Hematopoietic multipotent progenitor cell treated with erythropoietin and hydrocortisone succinate and interleukin-3 and kit ligand, for 4 days (in vitro differentiated cells): ENCODE results near the gene KLHL12.

Experiments
- DNase-seq: peaks from one replicate; pipeline ENCODE4 v3.0.0-alpha.2; 2015

The KLHL12 gene

DNA sequence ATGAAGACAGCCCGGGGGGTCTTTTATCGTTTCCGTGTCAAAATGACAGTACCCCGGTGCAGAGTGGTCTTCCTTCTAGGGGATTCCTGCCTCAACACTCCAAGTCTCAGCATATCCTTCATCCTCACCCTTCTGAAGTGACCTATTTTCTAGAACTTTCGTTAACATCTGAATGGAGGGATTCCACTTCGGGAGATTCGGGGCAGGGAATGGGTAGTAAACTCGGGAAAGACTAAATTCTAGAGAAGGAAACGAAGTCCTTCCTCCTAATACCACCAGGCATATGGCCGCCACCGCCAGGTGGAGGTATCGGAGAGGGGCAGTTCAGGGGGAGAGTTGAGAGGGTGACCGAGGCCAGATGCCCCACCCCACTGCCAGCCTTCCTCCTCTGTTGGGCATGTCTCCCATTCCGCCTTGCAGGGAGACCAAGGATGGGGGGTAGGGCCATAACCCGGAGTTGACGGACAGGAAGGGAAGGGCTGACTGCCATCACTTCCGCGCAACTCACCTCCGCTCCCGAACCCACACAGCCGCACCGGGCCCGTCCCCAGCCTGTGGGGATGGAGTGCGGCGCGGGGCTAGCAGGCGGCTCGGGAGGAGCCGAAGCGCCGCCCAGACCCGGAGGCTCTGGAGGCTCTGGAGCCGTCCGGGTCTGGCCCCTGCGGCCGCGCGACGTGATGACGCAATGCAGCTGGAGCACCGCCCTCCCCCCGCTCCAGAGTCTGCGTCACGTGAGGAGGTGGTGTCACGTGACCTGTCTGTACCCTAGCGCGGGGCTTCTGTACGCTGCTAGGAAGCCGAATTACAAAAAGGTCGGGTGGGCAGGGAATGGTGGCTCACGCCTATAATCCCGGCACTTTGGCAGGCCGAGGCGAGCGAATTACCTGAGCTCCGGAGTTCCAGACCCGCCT lies at the start of gene KLHL12:
KLHL12 (minus strand) TSS at position 654 of the 911 bp plus-strand sequence. CDS start 2,072 bp downstream, outside the sequence.
- DNase-seq: peak; percentile 99

DNA sequence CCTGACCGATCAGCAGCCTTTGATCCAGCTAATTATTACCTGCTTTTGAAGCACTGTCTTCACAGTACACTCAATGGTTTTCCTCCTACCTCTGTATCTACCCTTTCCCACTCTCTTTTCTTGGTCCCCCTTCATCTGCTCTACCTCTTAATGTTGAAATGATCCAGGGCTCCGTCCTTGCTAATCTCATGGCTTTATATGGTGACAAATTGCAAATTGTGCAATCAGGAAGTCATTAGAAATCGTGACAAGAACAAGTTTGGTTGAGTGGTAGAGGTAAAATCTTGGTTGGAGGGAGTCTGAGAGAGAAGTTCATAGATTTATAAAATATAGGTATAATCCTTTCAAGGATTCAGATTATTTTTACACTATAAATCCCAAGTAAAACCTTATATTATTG lies 49.6 kb upstream of the KLHL12 start:
- peak; percentile 59 for DNase-seq

DNA sequence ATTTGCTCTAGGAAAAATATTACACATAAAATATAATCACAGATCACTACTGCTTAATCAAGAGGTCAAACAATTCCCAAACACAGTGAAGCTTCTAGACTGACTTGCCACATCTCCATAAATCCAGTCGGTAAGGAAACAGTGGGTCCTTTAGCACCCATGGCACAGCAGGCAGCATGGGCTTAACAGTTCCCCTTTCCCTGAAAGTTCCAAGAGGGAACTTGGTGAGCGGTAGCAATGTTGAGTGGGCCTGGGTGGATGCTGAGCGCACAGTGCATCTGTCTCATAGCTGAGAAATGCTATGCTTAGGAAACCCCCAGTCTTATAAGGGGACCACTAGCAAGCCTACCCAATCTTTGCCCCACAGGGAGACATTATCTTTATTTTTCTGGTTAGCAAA lies 47.8 kb upstream of the KLHL12 start:
- DNase-seq: no peak

DNA sequence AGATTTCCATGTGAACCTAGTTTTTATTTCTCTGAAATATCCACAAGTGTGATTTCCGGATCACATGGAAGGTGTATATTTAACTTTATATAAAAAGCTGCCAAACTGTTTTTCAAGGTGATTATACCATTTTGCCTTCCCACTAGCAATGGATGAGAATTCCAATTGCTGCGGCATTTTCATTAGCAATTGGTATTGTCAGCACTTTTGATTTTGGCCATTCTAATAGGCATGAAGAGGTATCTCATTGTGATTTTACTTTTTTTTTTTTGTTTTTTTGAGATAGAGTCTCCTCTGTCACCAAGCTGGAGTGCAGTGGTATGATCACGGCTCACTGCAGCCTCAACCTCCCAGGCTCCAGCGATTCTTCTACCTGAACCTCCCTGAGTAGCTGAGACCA lies 45.0 kb upstream of the KLHL12 start:
- no peak for DNase-seq

DNA sequence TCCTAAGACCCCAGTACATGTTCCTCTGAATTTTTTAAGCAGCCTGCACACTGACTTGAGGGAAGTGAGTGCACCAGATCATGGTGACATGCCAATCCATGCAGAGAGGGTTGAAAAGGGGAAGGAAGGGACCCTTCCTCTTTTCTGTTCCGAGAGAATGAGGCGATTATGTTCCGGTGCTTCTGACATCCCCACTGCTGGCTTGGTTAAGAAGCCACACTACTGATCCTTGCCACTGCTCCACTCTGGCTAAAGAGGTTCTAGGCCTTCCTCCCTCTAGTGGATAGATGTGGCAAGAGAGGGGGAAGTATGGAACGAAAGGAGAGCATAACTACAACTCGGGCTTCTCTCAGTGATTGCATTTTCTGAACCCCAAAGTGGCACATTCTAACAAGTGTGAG lies 41.9 kb upstream of the KLHL12 start:
- peak; percentile 97 for DNase-seq

DNA sequence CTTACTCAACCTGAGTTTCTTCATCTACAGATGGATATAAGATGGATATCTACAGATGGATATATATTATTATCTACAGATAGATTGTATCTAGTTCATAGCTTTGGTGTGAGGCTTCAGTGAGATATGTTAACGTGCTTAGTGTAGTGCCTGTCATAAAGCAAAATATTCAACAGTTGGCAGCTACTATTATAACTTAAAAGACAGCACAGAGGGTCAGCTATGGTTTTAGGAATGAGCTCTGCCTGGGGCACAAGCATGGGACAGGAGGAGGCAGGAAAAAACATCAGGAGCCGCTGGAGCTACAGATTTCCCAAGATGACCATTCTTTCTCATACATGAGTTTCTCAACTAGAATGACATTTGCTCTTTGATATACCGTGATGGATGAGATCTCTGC lies 41.3 kb upstream of the KLHL12 start:
- no peak for DNase-seq

DNA sequence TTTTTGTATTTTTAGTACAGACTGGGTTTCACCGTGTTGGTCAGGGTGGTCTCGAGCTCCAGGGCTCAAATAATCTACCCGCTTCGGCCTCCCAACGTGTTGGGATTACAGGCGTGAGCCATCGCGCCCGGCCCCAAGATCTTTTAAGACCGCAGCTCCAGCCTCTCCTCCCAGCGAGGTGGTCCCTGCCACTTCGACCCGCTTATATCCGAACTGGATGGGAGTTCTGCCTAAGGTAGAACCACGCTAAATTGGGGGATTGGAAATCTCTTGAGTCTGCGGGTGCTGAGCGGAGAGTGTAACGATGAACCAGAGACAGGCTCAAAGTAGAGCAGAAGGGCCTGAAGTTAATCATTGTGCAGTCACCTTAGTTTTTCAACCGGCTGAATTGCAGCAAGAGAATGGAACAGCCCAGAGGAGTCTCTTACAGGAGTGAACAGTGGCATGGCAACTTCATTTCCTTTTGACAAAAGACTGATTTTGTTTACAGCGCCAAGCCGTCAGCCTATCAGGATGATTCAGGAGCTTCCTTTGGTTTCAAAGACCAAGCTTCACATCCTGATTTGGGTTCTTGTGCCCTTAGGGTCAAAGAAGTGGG lies 40.7 kb upstream of the KLHL12 start:
- DNase-seq: peak; percentile 78

DNA sequence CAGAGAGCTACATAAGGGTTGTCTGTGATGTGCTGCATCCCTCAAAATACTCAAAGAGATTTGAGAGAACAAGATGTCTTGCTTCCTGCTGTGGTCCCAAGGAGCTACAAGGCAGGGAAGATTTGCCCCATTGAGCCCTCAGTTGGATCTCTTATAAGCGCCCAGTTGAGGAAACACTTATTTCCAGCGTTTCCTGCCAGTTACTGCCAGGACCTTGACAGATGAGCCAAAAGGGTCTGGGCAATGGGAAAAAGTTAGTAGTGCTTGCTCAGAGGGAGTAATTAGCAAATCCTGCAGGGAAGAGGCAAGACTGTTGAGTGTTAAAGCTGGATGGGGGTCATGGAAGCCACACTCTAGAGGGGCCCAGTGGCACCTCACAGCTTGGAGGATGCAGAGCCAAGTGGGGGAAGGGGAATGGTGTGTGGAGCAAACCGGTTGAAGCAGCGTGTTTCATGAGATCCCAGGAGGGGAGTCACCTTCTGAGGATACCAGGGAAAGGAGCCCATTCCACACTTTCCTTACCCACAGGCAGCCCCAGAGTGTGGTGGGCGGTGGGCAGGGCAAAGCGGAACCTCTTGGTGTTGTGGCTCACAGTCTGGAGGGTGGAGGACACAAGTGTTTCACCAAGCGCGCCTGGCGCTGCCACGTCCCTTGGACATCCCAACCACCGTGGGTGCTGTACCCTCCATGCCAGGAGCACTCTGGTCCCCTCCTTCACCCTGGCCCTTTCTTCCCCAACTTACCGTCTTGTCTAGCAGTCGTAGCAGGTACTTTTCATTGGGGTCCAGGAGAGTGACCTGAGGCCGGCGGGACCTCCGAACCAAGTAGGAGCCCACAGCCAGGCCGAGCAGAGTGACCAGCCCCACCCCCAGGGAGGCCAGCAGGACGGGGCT lies 39.2 kb upstream of the KLHL12 start:
- no peak for DNase-seq

DNA sequence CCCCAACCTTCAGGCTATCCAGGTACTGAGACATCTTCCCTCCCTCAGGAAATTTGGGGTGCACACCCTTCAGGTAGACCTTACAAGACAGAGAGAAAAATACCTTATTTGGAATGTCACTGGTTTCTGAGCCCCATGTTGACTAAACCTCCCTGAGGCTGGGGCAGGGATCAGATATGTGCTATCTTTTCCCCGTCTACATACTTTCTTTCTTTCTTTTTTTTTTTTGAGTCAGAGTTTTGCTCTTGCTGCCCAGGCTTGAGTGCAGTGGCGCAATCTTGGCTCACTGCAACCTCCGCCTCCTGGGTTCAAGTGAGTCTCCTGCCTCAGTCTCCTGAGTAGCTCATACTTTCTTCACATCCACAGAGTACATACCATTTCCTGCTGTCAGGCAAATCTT lies 38.4 kb upstream of the KLHL12 start:
- DNase-seq: no peak

DNA sequence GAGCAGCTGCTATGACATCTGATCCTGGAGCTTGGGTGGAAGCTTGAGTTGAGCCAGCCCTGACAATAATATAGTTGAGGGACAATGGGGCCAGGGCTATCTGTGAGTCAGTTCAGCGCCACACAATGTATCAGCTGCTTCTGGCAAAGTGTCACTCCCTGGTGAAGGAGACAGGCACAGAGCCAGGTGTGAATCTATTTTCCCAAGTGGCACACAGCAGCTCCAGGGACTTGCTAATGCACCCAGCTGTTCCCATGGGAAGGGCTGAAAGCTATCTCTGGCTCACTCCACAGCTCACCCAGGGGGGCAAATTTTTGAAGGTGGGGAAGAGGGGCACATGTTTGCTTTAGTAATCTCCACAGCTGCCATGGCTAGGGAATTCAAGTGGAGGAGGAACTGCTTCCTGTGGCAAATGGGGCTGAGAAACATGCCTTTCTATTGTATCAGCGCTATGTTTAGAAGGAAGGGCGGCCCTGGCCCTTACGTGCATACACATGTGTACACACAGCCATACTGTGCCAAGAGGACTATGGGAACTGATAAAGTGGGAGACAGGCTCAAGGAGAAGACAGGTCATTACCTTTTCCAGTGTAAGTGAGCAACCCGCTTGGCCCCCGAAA lies 37.9 kb upstream of the KLHL12 start:
- DNase-seq: no peak

DNA sequence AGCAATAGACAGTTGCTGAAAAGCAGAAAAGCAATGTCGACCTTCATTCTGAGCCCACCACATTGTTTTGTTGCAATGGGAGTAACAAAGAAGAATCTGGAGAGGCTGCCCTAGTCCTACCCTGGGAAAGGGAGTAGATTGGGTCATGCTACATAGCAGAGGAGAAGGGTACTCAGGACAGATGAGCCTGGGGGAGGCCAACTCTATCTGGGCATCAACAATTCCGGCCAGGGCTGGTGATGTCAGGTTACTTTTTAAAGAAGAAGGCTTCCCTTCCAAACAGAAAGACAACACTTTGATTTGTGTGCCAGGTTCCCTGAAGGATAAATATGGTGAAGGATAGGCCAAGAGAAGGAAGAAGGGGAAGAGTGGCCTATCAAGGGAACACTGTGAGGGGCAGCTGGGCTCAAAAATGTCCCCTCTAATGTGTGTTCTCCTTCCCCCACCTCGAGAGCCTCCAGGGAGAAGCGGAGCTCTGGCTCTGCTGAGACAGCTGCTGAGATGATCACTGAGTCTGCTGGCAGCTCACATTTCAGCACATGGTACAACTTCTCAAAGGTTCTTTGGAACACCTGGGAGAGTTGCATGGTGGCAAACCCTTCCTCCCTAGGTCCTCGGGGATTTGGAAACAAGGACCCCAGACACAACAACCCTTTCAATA lies 34.3 kb upstream of the KLHL12 start:
- no peak for DNase-seq

DNA sequence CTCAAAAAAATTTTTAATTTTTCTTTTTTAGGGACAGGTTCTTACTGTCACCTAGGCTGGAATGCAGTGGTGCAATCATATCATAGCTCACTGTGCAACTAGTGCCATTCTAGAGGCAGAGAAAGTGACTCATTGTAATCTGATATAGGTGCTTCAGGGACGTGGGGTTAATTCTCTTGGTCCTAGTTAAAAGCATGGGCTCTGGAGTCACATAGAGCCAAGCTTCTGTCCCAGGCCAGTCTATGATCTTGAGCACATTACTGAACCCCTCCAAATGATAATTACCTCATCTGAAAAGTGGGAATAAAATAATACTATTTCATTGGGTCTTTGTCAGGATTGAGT lies 32.2 kb upstream of the KLHL12 start:
- DNase-seq: no peak

DNA sequence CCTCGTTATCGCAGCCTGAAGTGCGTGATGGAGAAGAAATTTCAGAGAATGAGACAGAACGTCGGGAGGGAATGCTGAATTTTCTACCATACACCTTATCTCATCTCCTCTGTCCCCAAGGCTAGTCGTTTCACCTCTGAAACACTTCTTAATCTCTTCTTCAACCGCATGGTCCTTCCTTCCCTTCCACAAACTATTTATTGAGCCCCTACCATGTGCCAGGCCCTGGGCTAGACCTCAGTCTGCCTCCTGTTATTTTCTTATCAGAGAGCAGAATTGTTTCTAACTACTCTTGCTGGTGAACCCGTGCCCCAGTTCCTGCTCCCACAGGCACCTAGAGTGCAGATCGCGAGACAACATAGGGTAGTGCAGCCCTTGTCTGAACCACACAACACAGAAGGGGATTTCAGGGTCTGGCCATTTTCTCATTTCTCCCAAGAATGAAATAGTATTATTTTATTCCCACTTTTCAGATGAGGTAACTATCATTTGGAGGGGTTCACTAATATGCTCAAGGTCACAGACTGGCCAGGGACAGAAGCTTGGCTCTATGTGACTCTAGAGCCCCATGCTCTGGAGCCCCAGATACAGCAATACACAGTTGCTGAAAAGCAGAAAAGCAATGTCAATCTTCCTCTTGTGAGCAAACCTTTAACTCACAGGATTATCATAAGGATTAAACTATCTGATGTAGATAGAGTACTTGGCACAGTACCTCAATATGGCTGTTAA lies 31.7 kb upstream of the KLHL12 start:
- DNase-seq: peak; percentile 73

DNA sequence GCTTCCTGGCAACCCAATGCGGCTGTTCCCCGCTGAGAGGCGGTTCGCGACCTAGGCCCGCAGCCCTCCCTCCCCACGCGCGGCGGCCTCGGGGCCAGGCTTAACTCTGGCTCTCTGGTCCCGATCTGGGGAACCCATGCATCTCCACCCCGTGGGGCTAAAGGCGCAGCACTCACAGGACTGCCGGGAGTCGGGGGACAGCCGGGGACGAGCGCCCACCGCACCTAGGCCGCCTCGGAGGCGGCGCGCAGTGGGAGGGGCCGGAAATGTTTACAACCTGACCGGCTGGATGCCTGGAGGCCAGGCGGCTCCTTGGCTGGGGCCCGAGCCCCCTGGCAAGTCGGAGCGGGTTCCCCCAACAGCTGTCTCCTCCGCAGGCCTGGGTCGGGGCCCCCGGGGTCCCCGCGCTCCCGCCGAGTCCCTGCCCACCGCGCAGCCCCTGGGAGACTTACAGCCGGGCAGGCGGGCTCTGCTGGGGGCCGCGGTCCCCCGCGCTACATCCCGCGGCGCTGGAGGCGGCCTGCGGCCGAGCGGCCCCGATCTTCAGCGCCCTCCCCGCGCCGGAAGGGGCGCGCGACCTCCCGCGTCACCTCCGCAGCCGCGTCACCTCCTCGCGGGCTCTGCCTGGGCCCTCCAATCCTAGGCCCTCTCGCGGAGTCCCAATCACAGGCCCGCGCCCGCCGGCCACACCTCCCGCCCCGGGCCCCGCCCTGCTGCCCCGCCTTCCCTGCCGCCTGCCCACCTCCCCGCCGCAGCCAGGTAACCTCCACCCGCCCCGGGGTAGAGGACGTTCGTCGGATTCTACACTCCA lies 30.9 kb upstream of the KLHL12 start, which contains the start of gene ADIPOR1:
ADIPOR1 (minus strand) TSS at position 580 of the 811 bp plus-strand sequence. CDS start 7,242 bp downstream, outside the sequence.
- peak; percentile 96 for DNase-seq

DNA sequence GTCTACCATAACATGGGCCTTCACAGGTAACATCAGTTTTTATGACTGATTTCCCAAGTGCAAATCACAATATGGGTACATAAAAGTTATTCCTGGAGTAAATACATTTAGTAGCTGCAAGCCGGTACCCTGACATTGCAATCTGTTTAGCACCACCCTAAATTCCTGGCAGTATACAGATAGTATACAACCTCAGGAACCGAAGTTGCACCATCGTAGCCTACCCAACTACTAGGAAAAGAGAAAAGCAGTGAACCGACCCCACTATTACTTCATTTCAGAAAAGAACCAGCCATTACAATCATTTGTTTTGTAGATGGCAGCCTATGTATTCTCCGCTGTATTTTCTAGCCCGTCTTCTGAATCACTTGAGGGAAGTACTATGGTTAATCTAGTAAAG lies 29.9 kb upstream of the KLHL12 start:
- no peak for DNase-seq

DNA sequence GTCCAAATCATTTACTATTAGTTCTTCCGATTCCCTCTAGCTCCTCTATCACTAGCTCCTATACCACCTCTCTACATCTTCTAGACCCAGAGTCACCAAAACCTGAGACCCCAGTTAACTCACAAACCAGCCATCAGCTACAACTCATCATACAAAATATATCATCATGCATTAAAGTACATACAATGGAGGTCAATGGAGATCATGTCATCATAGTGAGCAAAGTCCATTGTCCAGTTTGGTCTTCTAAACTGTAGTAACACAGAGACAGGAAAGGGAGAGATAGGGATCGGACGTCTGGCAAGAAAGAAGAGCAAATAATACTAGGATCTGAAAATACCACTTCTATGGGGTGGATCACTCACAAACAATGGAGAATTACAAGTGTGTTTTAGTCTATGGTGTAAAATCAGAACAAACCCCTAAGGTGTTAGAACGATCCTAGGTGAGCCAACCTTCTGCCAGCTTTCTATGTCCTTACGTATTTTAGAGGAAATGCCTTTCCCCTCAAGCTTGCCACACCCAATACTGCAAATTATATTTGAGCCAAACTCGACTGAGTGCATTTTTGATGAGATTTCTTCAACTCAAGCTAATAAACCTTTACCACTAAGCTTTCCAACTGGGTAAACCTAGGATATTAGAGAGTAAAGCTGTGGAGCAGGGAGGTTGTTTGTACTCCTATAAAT lies 27.2 kb upstream of the KLHL12 start:
- DNase-seq: no peak

DNA sequence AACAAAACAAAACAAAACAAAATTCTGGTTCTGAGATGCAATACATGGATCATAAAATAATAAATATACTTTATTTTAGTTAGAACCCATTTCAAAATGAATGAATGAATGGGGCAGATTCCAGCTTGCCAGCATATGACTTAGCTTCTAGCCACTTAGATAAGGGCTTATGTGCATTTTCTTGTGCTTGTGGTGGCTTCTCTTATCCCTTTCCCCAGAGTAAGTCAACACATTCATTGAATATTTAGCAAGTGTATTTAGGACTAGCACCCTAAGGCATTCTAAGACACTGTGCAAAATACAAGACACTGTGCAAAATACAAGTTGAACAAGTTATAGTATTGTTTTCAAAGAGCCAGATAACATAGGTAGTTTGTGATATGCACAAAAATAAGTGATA lies 26.4 kb upstream of the KLHL12 start:
- peak; percentile 41 for DNase-seq

DNA sequence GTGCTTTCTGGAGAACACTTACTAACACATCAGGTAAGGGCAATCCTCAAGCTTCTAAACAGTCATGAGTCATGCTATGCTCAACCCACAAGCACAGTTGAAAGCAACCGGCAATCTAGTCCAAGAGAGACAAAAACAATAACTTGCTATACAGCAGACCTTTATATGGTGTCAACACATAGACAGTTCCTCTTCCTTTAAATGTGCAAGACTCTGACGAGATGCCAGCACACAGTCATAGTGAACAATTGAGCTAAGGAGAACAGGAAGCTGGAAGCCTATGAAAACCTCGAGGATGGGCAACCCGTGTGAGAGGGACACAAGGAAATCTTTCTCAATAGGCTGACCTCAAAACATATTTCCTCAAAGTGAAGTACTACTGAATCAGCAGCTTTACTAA lies 25.8 kb upstream of the KLHL12 start:
- peak; percentile 73 for DNase-seq

DNA sequence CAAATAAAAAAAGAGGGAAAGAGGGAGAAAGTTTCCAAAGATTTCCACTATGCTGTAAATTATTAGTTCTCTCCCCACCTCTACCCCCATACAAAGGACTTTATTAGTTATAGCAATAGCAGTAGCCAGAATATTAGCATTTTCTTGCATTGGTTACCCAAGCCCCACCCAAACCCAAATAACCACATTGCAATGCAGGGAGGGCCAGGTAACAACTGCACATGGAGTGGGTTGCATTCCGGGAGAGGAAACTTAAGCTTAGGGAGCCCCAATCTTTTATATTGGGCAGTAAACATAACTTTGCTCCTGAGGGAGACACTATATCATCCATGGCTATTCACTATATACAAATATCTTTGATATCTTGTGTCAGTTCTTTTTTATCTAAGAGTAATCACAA lies 25.1 kb upstream of the KLHL12 start:
- no peak for DNase-seq

DNA sequence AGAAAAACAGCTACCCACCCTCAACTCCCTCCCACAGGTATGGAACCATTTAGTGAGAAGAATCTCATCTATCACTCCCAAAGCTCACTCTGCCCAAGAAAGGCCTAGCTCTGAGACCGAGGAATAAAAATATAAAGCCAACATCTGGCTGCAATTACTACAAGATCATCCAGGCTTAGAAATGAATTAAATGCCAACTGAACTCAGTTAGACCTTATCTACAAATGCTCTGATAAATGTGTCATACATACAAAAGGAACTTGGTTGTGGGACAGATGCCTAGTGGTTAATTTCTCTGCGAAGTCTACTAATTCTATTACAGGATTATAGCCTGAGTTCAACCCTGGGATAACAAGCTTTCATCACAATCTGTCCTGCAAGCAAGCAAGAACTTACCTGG lies 24.4 kb upstream of the KLHL12 start:
- no peak for DNase-seq
